WTC11 (cell line): Measurements from ENCODE around the gene PAK1. TPM values are rescaled to one million over a fixed set of nuclear protein-coding genes. Genes with fewer than 3 reads are reported as not detected.

ENCODE experiments used
- ATAC-seq: fragments of 200-7000 bp; cut with Tn5 transposase; 2 replicates; pipeline ENCODE4 v1.10.0; 2021; ENCODE audit warnings: mild to moderate bottlenecking, moderate library complexity
- CTCF ChIA-PET: fragments of 300-600 bp; sonication (Branson Sonifier 250); formaldehyde crosslinking; loops from one replicate; lab custom pipeline; 2021; ENCODE audit warnings: antibody characterized with exemption; lab: Charles Lee
- POLR2A ChIA-PET: fragments of 350-600 bp; sonication (Branson Sonifier 250); formaldehyde crosslinking; loops from one replicate; lab custom pipeline; 2021; ENCODE audit warnings: antibody characterized with exemption; lab: Charles Lee
- DNase-seq: peaks from one replicate; pipeline ENCODE4 v3.0.0; 2021; ENCODE audit warnings: low spot score
- H3K27ac Mint-ChIP-seq: 2 replicates; pipeline ENCODE4 v1.8.0; 2021; ENCODE audit warnings: mixed read lengths
- H3K27me3 Mint-ChIP-seq: 2 replicates; pipeline ENCODE4 v1.8.0; 2021; ENCODE audit warnings: low read depth, mild to moderate bottlenecking, moderate library complexity, mixed read lengths
- H3K36me3 Mint-ChIP-seq: 2 replicates; pipeline ENCODE4 v1.8.0; 2021; ENCODE audit warnings: mixed read lengths
- H3K4me1 Mint-ChIP-seq: 2 replicates; pipeline ENCODE4 v1.8.0; 2022; ENCODE audit warnings: mixed read lengths
- H3K4me3 Mint-ChIP-seq: 2 replicates; pipeline ENCODE4 v1.8.0; 2021; ENCODE audit warnings: mild to moderate bottlenecking, moderate library complexity, mixed read lengths
- H3K9me3 Mint-ChIP-seq: 2 replicates; pipeline ENCODE4 v1.8.0; 2021; ENCODE audit warnings: mixed read lengths
- NR3C1 ChIP-seq: sonication (generic); formaldehyde crosslinking; conservative IDR thresholded peaks from 2 replicates; pipeline ENCODE4 v1.8.1; 2023; ENCODE audit warnings: low read depth, mild to moderate bottlenecking, missing genetic modification reagents
- SOX15 ChIP-seq: fragments of 250-450 bp; sonication (Bioruptor Pico); IDR thresholded peaks from 2 replicates; pipeline ENCODE4 v1.9.0; 2021; ENCODE audit warnings: mild to moderate bottlenecking
- TP53 ChIP-seq: sonication (generic); formaldehyde crosslinking; IDR thresholded peaks from 2 replicates; pipeline ENCODE4 v1.8.1; 2023; ENCODE audit warnings: mild to moderate bottlenecking, missing genetic modification reagents
- ZNF138 ChIP-seq: sonication (generic); formaldehyde crosslinking; conservative IDR thresholded peaks from 2 replicates; pipeline ENCODE4 v1.8.1; 2022; ENCODE audit warnings: mild to moderate bottlenecking, moderate library complexity, missing genetic modification reagents
- ZNF232 ChIP-seq: sonication (generic); formaldehyde crosslinking; IDR thresholded peaks from 2 replicates; pipeline ENCODE4 v1.8.0; 2022; ENCODE audit warnings: mild to moderate bottlenecking, missing genetic modification reagents
- ZNF396 ChIP-seq: fragments of 250-450 bp; sonication (Bioruptor Pico); IDR thresholded peaks from 2 replicates; pipeline ENCODE4 v1.8.0; 2021; ENCODE audit warnings: mild to moderate bottlenecking, moderate library complexity, borderline replicate concordance
- ZNF671 ChIP-seq: fragments of 250-450 bp; sonication (Bioruptor Pico); IDR thresholded peaks from 2 replicates; pipeline ENCODE4 v1.8.0; 2021; ENCODE audit warnings: mild to moderate bottlenecking
- total RNA-seq: library from RNA; stranded (reverse); gene quantifications from 3 replicates; pipeline ENCODE4 v1.2.3, GENCODE V29; 2021
- TF ChIP-seq, protein P1 (sequence below): fragments of 250-450 bp; sonication (Bioruptor Pico); IDR thresholded peaks from 2 replicates; pipeline ENCODE4 v1.8.0; 2021; ENCODE audit warnings: mild to moderate bottlenecking
- TF ChIP-seq, protein P2 (sequence below): sonication (generic); formaldehyde crosslinking; conservative IDR thresholded peaks from 2 replicates; pipeline ENCODE4 v1.8.1; 2022; ENCODE audit warnings: mild to moderate bottlenecking, missing genetic modification reagents
- TF ChIP-seq, protein P3 (sequence below): sonication (generic); formaldehyde crosslinking; conservative IDR thresholded peaks from 2 replicates; pipeline ENCODE4 v1.8.1; 2023; ENCODE audit warnings: mild to moderate bottlenecking, low read depth, missing genetic modification reagents, moderate library complexity
- TF ChIP-seq, protein P4 (sequence below): sonication (generic); formaldehyde crosslinking; IDR thresholded peaks from 2 replicates; pipeline ENCODE4 v1.8.1; 2023; ENCODE audit warnings: mild to moderate bottlenecking, missing genetic modification reagents, moderate library complexity
- TF ChIP-seq, protein P5 (sequence below): sonication (generic); formaldehyde crosslinking; IDR thresholded peaks from 2 replicates; pipeline ENCODE4 v1.8.0; 2022; ENCODE audit warnings: mild to moderate bottlenecking, missing genetic modification reagents
- TF ChIP-seq, protein P6 (sequence below): sonication (generic); formaldehyde crosslinking; IDR thresholded peaks from 2 replicates; pipeline ENCODE4 v1.8.1; 2022; ENCODE audit warnings: missing genetic modification reagents, borderline replicate concordance
- TF ChIP-seq, protein P7 (sequence below): fragments of 250-450 bp; sonication (Bioruptor Pico); conservative IDR thresholded peaks from 2 replicates; pipeline ENCODE4 v1.9.0; 2021; ENCODE audit warnings: mild to moderate bottlenecking
- TF ChIP-seq, protein P8 (sequence below): fragments of 200-600 bp; IDR thresholded peaks from 2 replicates; pipeline ENCODE4 v1.8.0; 2022; ENCODE audit warnings: antibody characterized with exemption
- TF ChIP-seq, protein P9 (sequence below): sonication (generic); formaldehyde crosslinking; IDR thresholded peaks from 2 replicates; pipeline ENCODE4 v1.8.1; 2023; ENCODE audit warnings: mild to moderate bottlenecking, moderate library complexity, missing genetic modification reagents

Gene PAK1
- total RNA-seq, 1 experiment from 2014 or later = 160 TPM

DNA sequence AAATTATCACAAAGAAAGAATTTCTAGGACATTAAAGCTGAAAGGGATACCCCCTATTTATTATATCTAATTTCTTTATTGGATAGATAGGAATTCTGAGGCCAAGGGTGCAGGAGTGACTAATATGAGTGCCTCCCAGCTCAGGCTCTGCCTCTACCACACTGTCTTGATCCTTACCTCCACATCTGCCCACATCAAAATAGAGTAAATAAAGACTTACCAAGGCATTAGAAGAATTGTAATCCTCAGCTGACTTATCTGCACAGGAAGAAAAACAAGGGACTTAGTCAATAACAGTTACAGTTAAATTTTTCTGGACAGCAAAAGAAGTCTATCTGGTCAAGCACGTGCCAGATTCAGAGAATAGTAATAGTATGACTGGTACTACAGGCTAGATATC is 99.8 kb downstream of the PAK1 start:
- POLR2A ChIA-PET = no interaction called here

DNA sequence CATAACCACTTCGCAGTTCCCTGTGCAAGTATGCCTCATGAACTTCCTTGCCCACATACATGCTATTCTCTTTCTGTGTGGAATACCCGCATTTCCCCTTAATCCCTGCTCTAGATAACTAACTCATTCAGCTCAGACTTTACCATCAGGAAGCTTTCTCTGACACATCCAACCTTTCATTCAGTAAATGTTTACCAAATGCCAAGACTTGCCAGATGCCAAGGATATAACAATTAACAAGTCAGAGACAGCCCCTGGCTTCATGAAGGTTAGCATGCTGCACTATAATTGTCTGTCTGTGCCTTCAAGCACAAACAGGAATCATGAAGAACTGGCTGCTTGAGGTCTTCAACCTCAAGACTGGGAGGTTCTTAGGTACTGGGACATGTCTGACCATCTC is 101.2 kb downstream of the PAK1 start:
- Mint-ChIP-seq H3K9me3 (no peaks in the 10 kb centered on the region), H3K4me1 (no peaks in the 10 kb centered on the region), H3K27ac (peak overlapping the region; percentile 55; the same call in 1 of the 2 replicates), H3K36me3 (peaks cover 64% of the 10 kb centered on the region), H3K27me3 (no peaks in the 10 kb centered on the region), H3K4me3 (no peak overlapping the region)
- no peak for ATAC-seq
- ChIA-PET CTCF (interaction anchor here (0.8 kb wide), 1 partner anchor 64 kb away, joined by 3 read pairs; no protein-coding TSS in a partner anchor), POLR2A (interaction anchor here (0.6 kb wide), 1 partner anchor 169 kb away, joined by 3 read pairs; no protein-coding TSS in a partner anchor)
- no peak for DNase-seq
- TF ChIP-seq SOX15 (CRISPR knock-in tag) = no peak
- TF ChIP-seq, protein P1, sequence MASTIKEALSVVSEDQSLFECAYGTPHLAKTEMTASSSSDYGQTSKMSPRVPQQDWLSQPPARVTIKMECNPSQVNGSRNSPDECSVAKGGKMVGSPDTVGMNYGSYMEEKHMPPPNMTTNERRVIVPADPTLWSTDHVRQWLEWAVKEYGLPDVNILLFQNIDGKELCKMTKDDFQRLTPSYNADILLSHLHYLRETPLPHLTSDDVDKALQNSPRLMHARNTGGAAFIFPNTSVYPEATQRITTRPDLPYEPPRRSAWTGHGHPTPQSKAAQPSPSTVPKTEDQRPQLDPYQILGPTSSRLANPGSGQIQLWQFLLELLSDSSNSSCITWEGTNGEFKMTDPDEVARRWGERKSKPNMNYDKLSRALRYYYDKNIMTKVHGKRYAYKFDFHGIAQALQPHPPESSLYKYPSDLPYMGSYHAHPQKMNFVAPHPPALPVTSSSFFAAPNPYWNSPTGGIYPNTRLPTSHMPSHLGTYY (CRISPR knock-in tag) = no peak
- no peak for TF ChIP-seq ZNF671 (CRISPR knock-in tag)
- no peak for TF ChIP-seq TP53 (CRISPR knock-in tag)
- TF ChIP-seq ZNF396 = no peak
- TF ChIP-seq, protein P2, sequence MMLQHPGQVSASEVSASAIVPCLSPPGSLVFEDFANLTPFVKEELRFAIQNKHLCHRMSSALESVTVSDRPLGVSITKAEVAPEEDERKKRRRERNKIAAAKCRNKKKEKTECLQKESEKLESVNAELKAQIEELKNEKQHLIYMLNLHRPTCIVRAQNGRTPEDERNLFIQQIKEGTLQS (CRISPR knock-in tag) = no peak
- no peak for TF ChIP-seq ZNF138 (CRISPR knock-in tag)
- TF ChIP-seq, protein P3, sequence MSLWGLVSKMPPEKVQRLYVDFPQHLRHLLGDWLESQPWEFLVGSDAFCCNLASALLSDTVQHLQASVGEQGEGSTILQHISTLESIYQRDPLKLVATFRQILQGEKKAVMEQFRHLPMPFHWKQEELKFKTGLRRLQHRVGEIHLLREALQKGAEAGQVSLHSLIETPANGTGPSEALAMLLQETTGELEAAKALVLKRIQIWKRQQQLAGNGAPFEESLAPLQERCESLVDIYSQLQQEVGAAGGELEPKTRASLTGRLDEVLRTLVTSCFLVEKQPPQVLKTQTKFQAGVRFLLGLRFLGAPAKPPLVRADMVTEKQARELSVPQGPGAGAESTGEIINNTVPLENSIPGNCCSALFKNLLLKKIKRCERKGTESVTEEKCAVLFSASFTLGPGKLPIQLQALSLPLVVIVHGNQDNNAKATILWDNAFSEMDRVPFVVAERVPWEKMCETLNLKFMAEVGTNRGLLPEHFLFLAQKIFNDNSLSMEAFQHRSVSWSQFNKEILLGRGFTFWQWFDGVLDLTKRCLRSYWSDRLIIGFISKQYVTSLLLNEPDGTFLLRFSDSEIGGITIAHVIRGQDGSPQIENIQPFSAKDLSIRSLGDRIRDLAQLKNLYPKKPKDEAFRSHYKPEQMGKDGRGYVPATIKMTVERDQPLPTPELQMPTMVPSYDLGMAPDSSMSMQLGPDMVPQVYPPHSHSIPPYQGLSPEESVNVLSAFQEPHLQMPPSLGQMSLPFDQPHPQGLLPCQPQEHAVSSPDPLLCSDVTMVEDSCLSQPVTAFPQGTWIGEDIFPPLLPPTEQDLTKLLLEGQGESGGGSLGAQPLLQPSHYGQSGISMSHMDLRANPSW = no peak

More for the DNA sequence above, 99.8 kb downstream of the PAK1 start:
- CTCF ChIA-PET = no interaction called here
- Mint-ChIP-seq H3K27ac (no peak overlapping the region), H3K36me3 (peaks cover 66% of the 10 kb centered on the region), H3K27me3 (no peaks in the 10 kb centered on the region), H3K4me3 (no peak overlapping the region), H3K4me1 (no peaks in the 10 kb centered on the region), H3K9me3 (no peaks in the 10 kb centered on the region)
- ATAC-seq = no peak
- no peak for DNase-seq
- TF ChIP-seq, protein P4, sequence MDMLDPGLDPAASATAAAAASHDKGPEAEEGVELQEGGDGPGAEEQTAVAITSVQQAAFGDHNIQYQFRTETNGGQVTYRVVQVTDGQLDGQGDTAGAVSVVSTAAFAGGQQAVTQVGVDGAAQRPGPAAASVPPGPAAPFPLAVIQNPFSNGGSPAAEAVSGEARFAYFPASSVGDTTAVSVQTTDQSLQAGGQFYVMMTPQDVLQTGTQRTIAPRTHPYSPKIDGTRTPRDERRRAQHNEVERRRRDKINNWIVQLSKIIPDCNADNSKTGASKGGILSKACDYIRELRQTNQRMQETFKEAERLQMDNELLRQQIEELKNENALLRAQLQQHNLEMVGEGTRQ (CRISPR knock-in tag) = no peak
- TF ChIP-seq, protein P5, sequence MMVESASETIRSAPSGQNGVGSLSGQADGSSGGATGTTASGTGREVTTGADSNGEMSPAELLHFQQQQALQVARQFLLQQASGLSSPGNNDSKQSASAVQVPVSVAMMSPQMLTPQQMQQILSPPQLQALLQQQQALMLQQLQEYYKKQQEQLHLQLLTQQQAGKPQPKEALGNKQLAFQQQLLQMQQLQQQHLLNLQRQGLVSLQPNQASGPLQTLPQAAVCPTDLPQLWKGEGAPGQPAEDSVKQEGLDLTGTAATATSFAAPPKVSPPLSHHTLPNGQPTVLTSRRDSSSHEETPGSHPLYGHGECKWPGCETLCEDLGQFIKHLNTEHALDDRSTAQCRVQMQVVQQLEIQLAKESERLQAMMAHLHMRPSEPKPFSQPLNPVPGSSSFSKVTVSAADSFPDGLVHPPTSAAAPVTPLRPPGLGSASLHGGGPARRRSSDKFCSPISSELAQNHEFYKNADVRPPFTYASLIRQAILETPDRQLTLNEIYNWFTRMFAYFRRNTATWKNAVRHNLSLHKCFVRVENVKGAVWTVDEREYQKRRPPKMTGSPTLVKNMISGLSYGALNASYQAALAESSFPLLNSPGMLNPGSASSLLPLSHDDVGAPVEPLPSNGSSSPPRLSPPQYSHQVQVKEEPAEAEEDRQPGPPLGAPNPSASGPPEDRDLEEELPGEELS (CRISPR knock-in tag) = no peak
- TF ChIP-seq NR3C1 (CRISPR knock-in tag) (no peak), ZNF232 (CRISPR knock-in tag) (no peak)
- TF ChIP-seq, protein P6, sequence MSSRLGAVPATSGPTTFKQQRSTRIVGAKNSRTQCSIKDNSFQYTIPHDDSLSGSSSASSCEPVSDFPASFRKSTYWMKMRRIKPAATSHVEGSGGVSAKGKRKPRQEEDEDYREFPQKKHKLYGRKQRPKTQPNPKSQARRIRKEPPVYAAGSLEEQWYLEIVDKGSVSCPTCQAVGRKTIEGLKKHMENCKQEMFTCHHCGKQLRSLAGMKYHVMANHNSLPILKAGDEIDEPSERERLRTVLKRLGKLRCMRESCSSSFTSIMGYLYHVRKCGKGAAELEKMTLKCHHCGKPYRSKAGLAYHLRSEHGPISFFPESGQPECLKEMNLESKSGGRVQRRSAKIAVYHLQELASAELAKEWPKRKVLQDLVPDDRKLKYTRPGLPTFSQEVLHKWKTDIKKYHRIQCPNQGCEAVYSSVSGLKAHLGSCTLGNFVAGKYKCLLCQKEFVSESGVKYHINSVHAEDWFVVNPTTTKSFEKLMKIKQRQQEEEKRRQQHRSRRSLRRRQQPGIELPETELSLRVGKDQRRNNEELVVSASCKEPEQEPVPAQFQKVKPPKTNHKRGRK = no peak
- TF ChIP-seq, protein P7, sequence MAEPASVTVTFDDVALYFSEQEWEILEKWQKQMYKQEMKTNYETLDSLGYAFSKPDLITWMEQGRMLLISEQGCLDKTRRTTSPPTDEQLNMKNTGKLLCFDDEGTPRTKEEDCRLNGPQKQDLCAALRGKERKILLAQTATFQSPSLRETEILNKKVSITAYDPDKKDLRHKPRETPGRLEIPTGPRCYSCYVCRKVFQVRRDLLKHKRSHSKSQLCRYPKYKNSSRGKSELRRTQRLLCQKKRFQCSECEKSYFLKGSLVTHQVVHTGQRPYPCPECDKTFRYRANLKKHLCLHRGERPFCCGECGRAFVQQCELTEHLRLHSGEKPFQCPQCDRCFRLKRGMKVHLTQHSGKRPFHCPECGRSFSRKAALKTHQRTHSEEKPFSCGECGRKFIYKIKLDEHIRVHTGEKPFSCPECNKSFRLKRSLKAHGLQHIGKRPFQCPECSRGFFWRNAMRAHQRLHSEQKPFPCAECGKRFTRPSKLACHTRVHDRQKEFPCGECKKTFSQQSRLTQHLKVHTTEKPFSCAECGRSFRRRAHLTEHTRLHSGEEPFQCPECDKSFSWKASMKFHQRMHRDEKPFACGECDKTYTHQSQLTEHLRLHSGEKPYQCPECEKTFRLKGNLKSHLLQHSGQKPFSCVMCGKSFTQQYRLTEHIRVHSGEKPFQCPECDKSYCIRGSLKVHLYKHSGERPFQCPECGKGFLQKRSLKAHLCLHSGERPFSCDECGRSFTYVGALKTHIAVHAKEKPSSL = no peak
- TF ChIP-seq, protein P8, sequence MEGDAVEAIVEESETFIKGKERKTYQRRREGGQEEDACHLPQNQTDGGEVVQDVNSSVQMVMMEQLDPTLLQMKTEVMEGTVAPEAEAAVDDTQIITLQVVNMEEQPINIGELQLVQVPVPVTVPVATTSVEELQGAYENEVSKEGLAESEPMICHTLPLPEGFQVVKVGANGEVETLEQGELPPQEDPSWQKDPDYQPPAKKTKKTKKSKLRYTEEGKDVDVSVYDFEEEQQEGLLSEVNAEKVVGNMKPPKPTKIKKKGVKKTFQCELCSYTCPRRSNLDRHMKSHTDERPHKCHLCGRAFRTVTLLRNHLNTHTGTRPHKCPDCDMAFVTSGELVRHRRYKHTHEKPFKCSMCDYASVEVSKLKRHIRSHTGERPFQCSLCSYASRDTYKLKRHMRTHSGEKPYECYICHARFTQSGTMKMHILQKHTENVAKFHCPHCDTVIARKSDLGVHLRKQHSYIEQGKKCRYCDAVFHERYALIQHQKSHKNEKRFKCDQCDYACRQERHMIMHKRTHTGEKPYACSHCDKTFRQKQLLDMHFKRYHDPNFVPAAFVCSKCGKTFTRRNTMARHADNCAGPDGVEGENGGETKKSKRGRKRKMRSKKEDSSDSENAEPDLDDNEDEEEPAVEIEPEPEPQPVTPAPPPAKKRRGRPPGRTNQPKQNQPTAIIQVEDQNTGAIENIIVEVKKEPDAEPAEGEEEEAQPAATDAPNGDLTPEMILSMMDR = no peak
- TF ChIP-seq, protein P9, sequence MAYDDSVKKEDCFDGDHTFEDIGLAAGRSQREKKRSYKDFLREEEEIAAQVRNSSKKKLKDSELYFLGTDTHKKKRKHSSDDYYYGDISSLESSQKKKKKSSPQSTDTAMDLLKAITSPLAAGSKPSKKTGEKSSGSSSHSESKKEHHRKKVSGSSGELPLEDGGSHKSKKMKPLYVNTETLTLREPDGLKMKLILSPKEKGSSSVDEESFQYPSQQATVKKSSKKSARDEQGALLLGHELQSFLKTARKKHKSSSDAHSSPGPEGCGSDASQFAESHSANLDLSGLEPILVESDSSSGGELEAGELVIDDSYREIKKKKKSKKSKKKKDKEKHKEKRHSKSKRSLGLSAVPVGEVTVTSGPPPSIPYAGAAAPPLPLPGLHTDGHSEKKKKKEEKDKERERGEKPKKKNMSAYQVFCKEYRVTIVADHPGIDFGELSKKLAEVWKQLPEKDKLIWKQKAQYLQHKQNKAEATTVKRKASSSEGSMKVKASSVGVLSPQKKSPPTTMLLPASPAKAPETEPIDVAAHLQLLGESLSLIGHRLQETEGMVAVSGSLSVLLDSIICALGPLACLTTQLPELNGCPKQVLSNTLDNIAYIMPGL (CRISPR knock-in tag) = no peak
